ENCODE data around the gene ANKRD34A. TPM values are rescaled to one million over a fixed set of nuclear protein-coding genes. Genes with fewer than 3 reads are reported as not detected.

ANKRD34A gene
- total RNA-seq, 1 experiment from 2014 or later, result 1.1 TPM

- ChIA-PET CTCF (interaction anchor here (0.9 to 3.1 kb wide), 17 partner anchors 9 to 135 kb away, joined by 3 to 45 read pairs (median 6); partner anchors contain the start of genes ANKRD34A, HJV, NUDT17 and PIAS3), POLR2A (interaction anchor here (0.9 to 3.0 kb wide), 16 partner anchors 11 to 121 kb away, joined by 3 to 27 read pairs (median 6); partner anchors contain the start of genes ANKRD34A, HJV, LIX1L and PIAS3), RAD21 (ENCODE audit: low non-redundant PET in 1 of 2, low total read pairs in 2 of 2, uncharacterized antibody in 2 of 2, unreplicated experiment in 2 of 2) (interaction anchor here (0.5 to 1.4 kb wide), 7 partner anchors 22 to 88 kb away, joined by 3 to 6 read pairs (median 4); partner anchors contain the start of gene LIX1L (in 1 of the 2))
- peaks cover 30 to 51% of the 10 kb centered on the region in 2 experiments for H3K4me1 ChIP-seq (ENCODE audit: control insufficient read depth in 1 of 2, insufficient read depth in 2 of 2, low read length in 2 of 2)
- no peaks in the 10 kb centered on the region for H3K27me3 ChIP-seq (ENCODE audit: insufficient read depth, low read length)
- DNase-seq (ENCODE audit: low read depth, low spot score), result no peak
- 0 out of 4 replicates have a peak overlapping the region, but pooled peaks of 1 of the 2 experiments have one; percentile 6 for H3K4me3 ChIP-seq (replicated peaks in 1 of 2; ENCODE audit: low read depth in 1 of 2, low read length in 2 of 2)
- H3K4me2 ChIP-seq (ENCODE audit: low read length), result peak overlapping the region; percentile 76
- TF ChIP-seq CEBPB (IDR thresholded peaks at IDR 0.05; ENCODE audit: low read depth) (0 out of 2 replicates have a peak, but pooled peaks have one; percentile 37), RAD21 (IDR thresholded peaks at IDR 0.05; ENCODE audit: low read depth) (no peak)
- H4K20me1 ChIP-seq (ENCODE audit: insufficient read depth), result no peaks in the 10 kb centered on the region
- BruUV-seq (replicated peaks), result TSS peak; percentile 83
- intact Hi-C loops (cut with micrococcal nuclease), result loop anchor here (5.0 kb wide), 1 partner anchor 88 kb away; no protein-coding TSS in a partner anchor
- no peaks in the 10 kb centered on the region for H3K36me3 ChIP-seq (ENCODE audit: control insufficient read depth in 1 of 2, insufficient read depth in 2 of 2, low read length in 2 of 2)
- peak overlapping the region; percentile 56 for H3K9ac ChIP-seq (ENCODE audit: low read length)
- peak overlapping the region; percentile 89 for H3K27ac ChIP-seq (ENCODE audit: low read depth, low read length)
- no peaks in the 10 kb centered on the region for H3K9me2 ChIP-seq (ENCODE audit: insufficient read depth)
- ATAC-seq, result no peak
- H2AFZ ChIP-seq (ENCODE audit: low read depth, low read length, poor library complexity, severe bottlenecking), result no peak overlapping the region
- H3K79me2 ChIP-seq (ENCODE audit: insufficient read depth, low read length), result no peaks in the 10 kb centered on the region
- no peaks in the 10 kb centered on the region for H3K9me3 ChIP-seq (ENCODE audit: control insufficient read depth in 1 of 2, insufficient read depth in 1 of 2, low read depth in 1 of 2, low read length in 2 of 2)
Measured at GRCh38 chr1:145979746-145980456, 15.5 kb upstream of the ANKRD34A start.

DNA sequence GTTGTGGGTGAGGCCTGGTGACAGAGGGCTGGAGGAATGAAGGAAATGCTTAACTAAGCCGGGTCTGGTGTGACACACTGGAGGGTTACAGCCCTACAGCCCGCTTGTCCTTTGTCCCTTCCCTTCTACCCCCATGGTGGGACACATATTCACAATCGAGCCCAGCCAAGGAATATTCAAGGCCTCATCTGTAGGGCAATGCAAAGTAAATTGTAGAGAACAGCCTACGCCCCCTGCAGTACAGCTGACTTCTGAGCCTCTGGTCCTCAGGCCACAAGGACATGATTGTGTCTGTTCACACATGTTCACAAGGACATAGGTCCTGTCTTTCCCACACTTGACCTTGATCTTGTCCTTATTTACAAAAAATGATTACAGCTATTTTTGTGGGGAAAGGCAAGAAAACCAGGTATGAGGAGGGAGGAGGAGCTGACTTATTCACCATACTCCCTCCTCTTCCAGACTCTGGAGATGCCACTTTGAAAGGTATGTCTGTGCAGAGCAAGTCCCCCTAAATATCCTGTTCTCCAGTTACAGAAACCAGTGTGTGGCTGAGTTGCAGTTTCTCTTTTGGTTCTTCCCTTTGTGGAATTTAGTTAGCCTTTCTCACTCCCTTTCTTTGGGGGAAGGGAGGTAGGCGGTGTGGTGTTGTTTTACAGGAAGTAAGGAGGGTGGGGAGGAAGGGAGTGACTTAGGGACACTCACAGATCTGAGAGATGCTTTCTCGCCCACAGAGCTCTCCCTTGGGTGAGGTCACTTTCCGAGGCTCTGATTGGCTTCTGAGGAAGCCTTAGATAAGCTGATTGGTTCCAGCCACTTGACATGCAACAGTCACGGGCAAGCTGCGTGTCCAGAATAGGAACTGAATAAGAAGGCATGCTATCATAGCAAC is 14.7 kb upstream of the ANKRD34A start:
- Histone ChIP-seq H3K9ac (ENCODE audit: low read length) (peak overlapping the region; percentile 56), H2AFZ (ENCODE audit: low read depth, low read length, poor library complexity, severe bottlenecking) (peak overlapping the region; percentile 70), H3K27ac (ENCODE audit: low read depth, low read length) (peak overlapping the region; percentile 89), H3K79me2 (ENCODE audit: insufficient read depth, low read length) (no peaks in the 10 kb centered on the region), H3K4me2 (ENCODE audit: low read length) (peak overlapping the region; percentile 76), H3K9me2 (ENCODE audit: insufficient read depth) (no peaks in the 10 kb centered on the region), H3K4me1 (ENCODE audit: control insufficient read depth in 1 of 2, insufficient read depth in 2 of 2, low read length in 2 of 2) (peaks cover 30 to 45% of the 10 kb centered on the region in 2 experiments), H3K9me3 (ENCODE audit: control insufficient read depth in 1 of 2, insufficient read depth in 1 of 2, low read depth in 1 of 2, low read length in 2 of 2) (no peaks in the 10 kb centered on the region), H3K27me3 (ENCODE audit: insufficient read depth, low read length) (no peaks in the 10 kb centered on the region), H4K20me1 (ENCODE audit: insufficient read depth) (no peaks in the 10 kb centered on the region), H3K36me3 (ENCODE audit: control insufficient read depth in 1 of 2, insufficient read depth in 2 of 2, low read length in 2 of 2) (no peaks in the 10 kb centered on the region), H3K4me3 (replicated peaks in 1 of 2; ENCODE audit: low read depth in 1 of 2, low read length in 2 of 2) (peak overlapping the region; percentile 12 to 37)
- ChIA-PET POLR2A (interaction anchor here (0.9 to 3.0 kb wide), 15 partner anchors 11 to 120 kb away, joined by 3 to 27 read pairs (median 6); partner anchors contain the start of genes ANKRD34A, HJV, LIX1L and PIAS3), RAD21 (ENCODE audit: low non-redundant PET in 1 of 2, low total read pairs in 2 of 2, uncharacterized antibody in 2 of 2, unreplicated experiment in 2 of 2) (interaction anchor here (0.5 to 1.4 kb wide), 9 partner anchors 21 to 87 kb away, joined by 3 to 6 read pairs (median 3); partner anchors contain the start of gene LIX1L (in 1 of the 2)), CTCF (interaction anchor here (0.9 to 3.1 kb wide), 17 partner anchors 10 to 134 kb away, joined by 3 to 45 read pairs (median 6); partner anchors contain the start of genes ANKRD34A, HJV, NUDT17 and PIAS3)
- DNase-seq (ENCODE audit: low read depth, low spot score) (peak; percentile 96), ATAC-seq (peak; percentile 95)
- BruUV-seq (replicated peaks), result TSS peak; percentile 97
- intact Hi-C loops (cut with micrococcal nuclease), result loop anchor here (5.0 kb wide), 1 partner anchor 87 kb away; no protein-coding TSS in a partner anchor
- TF ChIP-seq, protein P1, sequence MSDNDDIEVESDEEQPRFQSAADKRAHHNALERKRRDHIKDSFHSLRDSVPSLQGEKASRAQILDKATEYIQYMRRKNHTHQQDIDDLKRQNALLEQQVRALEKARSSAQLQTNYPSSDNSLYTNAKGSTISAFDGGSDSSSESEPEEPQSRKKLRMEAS (IDR thresholded peaks at IDR 0.05), result peak; percentile 35; the same call in 1 of the 2 replicates
- TF ChIP-seq CTCF (IDR thresholded peaks at IDR 0.05 in 2 of 3, conservative IDR thresholded peaks at IDR 0.05 in 1 of 3; ENCODE audit: borderline replicate concordance in 1 of 3, insufficient read depth in 1 of 3, low read depth in 2 of 3, low read length in 2 of 3) (peak in 2 of 3 experiments; percentile 22 to 37; a peak in 3 of 6 replicates), EZH2 (IDR thresholded peaks at IDR 0.05) (no peak), ZFX (IDR thresholded peaks at IDR 0.05) (no peak), POLR2A (IDR thresholded peaks at IDR 0.05; ENCODE audit: borderline replicate concordance, extremely low read depth, insufficient read depth, insufficient read length) (no peak), FOSL1 (IDR thresholded peaks at IDR 0.05; ENCODE audit: low read depth) (peak; percentile 30), EZH2phosphoT487 (IDR thresholded peaks at IDR 0.05; ENCODE audit: borderline replicate concordance) (no peak), POLR2AphosphoS5 (IDR thresholded peaks at IDR 0.05; ENCODE audit: low read depth, low read length) (peak; percentile 46), RAD21 (IDR thresholded peaks at IDR 0.05; ENCODE audit: low read depth) (no peak), EGR1 (IDR thresholded peaks at IDR 0.05; ENCODE audit: low read depth) (peak; percentile 54; the same call in 1 of the 2 replicates), SP1 (IDR thresholded peaks at IDR 0.05; ENCODE audit: low read depth) (peak; percentile 91; the same call in 1 of the 2 replicates), YY1 (IDR thresholded peaks at IDR 0.05; ENCODE audit: extremely low read depth, insufficient replicate concordance, low read depth, low read length) (no peak), SIN3A (IDR thresholded peaks at IDR 0.05; ENCODE audit: low read depth) (0 out of 2 replicates have a peak, but pooled peaks have one; percentile 28)

Data from HCT116 (cell line).